PC-3 (cell line): ENCODE data around the gene KCNK4.
A peak's percentile ranks its signal among the peaks of the same experiment; 100 is the strongest.

ENCODE experiments used
- CTCF ChIP-seq: fragments of 300-600 bp; sonication (generic); conservative IDR thresholded peaks from 2 replicates; pipeline ENCODE4 v1.5.1; 2017; ENCODE audit warnings: antibody characterized with exemption, low read depth, mild to moderate bottlenecking, low read length
- EZH2 ChIP-seq: fragments of 300-600 bp; sonication (generic); IDR thresholded peaks from one replicate; pipeline ENCODE4 v1.6.1; 2017; ENCODE audit warnings: antibody characterized with exemption, mild to moderate bottlenecking, low read length; ENCODE audit not compliant: unreplicated experiment
- EZH2phosphoT487 ChIP-seq: fragments of 300-600 bp; sonication (generic); IDR thresholded peaks from 2 replicates; pipeline ENCODE4 v1.6.1; 2018; ENCODE audit warnings: mild to moderate bottlenecking, antibody characterized with exemption, low read length, borderline replicate concordance

- TF ChIP-seq CTCF (peak; percentile 60), EZH2 (no peak), EZH2phosphoT487 (no peak)
Measured at GRCh38 chr11:64317961-64318765, 27.1 kb downstream of the KCNK4 start, which contains the start of gene PRDX5.
